GM18868 (cell line): ENCODE data around the gene RIMS4.
"Not testable (repeated sequence)": the region's sequence is repeated elsewhere in the genome, so short reads cannot be mapped to it uniquely, and the experiment has no call there.

ENCODE experiments used
- ATAC-seq: cut with Tn5 transposase; IDR thresholded peaks from one replicate; pipeline ENCODE4 v1.9.1; 2021; ENCODE audit warnings: mild to moderate bottlenecking, moderate library complexity; ENCODE audit not compliant: unreplicated experiment

The RIMS4 gene

DNA sequence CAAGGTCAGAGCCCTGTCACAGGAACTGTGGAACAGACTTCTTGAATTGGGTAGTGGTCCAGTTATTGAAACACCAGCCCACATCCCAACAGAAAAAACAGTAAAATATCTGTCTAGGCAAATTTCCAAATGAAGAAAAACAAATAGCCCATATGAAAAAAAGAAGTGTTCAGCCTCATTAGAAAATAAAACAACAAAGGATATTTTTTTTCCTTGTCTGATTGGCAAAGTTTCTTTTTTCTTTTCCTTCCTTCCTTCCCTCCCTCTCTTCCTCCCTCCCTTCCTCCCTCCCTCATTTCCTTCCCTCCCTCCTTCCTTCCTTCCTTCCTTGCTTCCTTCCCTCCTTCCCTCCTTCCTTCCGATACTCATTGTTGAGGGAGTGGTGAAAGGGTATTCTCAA is 20.6 kb upstream of the RIMS4 start:
- no peak for ATAC-seq

DNA sequence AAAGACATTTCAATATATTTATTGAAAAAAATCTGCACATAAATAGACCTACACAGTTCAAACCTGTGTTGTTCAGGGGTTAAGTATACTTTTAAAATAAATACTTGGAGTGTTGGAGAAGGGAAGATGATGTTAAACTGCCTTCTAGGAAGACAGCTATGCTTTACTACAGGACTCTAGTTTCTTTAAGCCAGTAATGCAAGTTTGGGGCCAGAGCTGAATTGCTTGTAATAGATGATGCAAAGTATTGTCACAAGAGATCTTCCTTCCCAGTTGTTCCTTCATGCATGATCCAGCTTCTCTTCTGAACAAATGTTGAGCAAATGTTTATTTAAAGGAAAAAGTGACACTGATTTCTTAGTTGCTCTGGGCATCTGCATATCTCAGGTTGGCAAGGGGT is 20.2 kb upstream of the RIMS4 start:
- no peak for ATAC-seq

DNA sequence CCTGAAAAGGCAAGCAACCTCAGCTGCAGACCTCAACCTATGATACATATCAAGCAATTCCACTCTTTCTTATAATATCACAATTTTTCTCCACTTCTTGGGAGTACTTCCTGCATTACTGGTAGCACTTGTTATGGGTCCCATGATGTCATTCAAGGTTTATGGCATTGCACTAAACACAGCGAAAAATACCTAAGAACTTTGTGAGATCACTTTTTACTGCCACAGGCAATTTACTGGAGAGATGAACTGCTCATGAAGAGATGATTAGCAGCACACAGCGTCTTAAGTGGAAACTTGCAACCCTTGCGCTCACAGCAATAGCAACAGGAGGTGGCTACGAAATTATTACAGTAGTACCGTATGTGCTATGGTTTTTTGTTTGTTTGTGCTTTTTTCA is 19.3 kb upstream of the RIMS4 start:
- no peak for ATAC-seq

DNA sequence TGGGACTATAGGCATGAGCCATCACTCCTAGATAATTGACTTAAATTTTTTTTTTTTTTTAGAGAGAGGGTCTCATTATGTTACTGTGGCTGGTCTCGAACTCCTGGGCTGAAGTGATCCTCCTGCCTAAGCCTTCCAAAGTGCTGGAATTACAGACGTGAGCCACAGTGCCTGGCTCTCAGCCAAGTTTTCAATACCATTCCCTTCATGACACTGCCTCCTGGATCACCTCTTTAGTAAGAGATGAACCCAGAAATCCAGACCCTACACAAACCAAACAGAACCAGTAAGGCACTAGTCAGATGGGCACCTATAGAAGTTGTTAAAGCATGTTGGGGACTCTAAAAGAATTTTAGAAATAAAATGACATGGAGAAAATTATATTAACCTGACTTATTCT is 18.3 kb upstream of the RIMS4 start:
- no peak for ATAC-seq

DNA sequence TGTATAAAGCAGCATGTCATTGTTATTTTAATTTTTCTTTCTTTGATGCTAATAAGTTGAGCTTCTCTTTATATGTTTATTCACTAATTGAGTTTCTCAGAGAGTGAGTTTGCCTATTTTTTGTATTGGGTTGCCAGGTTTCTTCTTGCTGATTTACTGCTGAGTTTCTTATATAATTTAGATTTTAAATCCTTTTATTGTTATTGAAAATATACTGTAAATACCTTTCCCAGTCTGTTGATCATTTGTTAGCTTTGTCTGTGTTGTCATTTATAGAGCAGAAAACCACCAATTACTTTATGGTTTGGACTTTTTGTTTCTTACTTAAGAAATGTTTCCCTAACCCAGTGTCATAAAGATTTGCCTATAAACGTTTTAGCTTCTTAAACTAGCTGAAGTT is 17.1 kb upstream of the RIMS4 start:
- no peak for ATAC-seq

DNA sequence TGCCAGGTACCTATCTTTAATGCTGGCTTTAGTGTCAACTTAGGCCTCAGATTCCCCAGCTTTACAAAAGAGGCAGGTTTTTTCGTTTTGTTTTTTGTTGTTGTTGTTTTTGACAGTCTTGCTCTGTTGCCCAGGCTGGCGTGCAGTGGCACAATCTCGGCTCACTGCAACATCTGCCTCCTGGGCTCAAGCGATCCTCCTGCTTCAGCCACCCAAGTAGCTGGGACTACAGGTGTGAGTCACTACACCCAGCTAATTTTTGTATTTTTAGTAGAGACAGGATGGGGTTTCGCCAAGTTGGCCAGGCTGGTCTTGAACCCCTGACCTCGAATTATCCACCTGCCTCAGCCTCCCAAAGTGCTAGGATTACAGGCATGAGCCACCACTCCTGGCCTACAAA is 11.2 kb upstream of the RIMS4 start:
- ATAC-seq = not testable (repeated sequence)

DNA sequence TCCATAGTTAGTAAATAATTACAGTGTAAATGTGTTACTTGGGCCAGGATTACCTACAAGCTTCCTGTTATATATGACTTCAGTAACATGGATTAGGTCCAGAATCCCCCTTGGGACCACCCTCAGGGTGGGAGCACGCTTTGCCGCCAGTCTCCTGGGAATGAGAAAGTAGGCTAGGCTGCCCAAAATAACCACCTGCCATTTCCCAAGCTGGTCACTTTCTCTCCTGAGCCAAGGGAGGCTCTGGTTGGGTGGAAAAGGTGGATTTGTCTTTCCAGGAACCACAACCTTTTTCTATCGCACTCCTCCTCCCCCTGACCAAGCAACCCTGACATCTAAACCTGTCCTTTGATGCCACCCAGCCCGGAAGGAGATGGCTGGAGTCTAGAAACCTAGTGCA is 9.6 kb upstream of the RIMS4 start:
- no peak for ATAC-seq

DNA sequence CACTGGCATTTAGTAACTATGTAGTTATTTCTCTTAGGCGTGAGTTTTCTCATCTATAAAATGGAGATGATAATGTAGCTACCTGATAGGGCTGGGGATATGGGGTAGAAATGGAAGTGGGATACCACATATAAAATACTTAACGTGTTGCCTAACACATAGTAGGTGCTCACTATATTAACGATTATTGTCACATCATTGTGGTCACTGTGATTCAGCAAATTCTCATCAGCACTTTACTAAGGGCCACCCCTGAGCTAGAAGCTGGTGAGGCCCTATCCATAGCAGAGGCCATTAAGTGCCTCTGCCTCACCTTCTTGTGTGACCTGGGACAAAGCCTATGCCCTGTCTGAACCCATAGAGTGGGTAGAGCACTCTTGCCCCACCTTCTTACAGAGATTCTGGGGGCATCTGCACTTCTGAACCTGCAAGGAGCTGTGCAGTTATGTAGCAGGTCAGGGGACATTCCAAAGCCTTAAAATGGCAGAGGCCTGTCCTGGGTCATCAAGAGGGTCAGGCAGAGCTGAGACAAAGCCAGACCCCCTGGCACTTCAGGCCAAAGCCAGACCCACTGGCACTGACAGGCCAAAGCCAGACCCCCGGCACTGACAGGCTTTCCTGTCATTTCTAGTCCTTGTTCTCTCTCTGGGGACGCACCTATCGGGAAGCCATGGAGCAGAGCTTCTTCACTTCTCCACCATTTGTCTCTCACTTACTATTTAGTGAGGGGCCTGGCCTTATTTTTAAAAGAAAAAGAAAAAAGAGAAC is 7.0 kb upstream of the RIMS4 start:
- no peak for ATAC-seq

DNA sequence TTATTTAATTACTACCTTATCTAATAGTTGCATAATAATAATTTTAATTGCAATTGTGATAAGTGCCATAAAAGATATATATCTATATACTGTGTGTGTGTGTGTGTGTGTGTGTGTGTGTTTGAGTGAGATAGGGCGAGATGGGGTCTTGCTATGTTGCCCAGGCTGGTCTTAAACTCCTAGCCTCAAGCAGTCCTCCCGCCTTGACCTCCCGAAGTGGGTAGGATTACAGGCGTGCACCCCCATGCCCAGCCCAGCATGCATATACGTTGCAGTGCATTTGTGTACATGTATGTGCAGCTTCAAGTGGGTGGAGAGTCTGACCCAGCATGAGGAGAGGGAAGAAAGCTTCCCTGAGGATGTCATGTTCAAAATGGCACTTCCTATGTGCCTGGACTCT is 4.6 kb upstream of the RIMS4 start:
- ATAC-seq = no peak

DNA sequence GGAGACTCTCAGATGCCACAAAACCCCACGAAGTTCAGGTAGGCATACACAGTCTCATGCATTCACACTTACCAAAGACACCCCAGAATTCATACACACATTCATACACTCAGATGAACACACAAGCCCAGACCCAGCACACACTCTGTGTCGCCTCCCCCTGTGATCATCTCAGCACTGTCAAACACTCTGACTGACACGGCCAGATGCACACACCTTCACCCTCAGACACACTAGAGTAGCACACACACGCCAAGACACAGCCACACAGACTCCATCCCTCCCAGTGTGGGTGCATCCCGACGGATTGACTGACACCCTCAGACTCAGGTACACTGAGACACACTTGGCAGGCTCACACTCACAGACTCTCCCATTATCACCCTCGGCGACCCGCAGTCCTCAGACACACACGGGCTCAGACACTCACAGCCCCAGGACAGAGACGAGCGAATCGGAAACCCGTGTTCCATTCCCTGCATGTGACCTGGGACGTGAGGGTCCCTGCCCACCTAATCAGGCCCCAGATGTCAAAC is 872 bp upstream of the RIMS4 start:
- ATAC-seq = no peak

DNA sequence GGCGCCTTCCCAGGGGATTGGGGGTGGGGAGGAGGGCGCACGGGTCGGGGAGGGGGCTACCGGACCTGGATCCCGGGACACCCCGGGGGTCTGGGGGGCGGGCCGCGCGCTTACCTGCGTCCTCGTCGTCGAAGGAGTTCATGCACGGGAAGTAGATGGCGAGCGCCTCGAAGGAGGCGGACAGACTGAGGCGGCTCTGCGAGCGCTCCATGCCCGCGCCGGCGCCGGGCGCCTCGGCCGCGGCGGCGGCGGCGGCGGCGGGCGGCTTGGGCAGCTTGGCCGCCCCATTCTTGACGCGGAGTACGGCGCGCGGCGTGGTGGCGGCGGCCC is 320 bp downstream of the RIMS4 start:
- no peak for ATAC-seq

DNA sequence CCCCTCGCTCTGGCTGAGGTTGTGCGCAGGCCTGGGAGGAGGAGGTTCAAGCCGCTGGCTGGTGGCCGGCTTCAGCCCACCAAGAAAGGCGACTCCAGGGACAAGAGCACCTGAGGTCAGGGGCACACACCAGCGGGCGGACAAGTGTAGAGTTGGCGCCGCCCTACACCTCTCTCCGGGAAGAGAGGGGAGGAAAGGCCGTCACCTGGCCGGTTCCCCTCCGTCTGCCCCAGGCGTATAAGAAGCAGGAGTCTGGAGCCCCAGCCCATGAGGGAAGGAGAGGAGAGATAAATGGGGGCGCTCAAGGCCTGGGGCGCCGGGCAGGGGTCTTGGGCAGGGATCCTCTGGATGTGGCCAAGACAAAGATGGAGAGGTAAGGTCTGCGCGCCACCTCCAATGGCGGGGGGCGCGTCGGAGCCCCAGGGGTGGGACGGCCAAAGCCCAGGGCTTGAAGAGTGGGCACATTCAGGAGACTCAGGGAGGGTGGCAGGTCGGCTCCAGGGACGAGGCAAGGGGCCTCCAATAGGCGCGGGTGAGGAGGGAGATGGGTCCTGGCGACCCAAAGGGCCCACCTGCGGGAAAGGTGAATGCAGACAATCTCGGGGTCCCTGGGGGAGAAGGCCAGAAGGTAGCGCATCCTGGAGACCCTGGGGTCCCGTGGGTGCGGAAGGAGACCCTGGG is 826 bp downstream of the RIMS4 start:
- no peak for ATAC-seq

DNA sequence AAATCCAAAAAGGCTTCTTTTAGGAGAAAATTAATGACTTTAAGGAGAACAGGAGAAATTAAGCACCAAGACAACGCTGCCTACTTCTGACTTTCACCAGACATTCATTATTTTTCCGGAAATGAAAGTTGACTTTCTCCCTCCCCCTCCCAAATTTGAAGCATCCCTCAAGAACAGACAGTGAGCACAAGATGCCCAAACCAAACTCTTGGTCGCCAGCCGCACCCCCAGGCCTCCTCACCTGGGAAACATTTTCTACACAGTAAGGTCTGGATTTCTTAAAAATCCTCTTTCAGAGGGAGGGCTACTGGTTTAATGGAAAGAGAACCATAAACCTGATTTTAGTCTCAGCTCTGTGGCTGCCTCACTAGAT is 2.7 kb downstream of the RIMS4 start:
- no peak for ATAC-seq

DNA sequence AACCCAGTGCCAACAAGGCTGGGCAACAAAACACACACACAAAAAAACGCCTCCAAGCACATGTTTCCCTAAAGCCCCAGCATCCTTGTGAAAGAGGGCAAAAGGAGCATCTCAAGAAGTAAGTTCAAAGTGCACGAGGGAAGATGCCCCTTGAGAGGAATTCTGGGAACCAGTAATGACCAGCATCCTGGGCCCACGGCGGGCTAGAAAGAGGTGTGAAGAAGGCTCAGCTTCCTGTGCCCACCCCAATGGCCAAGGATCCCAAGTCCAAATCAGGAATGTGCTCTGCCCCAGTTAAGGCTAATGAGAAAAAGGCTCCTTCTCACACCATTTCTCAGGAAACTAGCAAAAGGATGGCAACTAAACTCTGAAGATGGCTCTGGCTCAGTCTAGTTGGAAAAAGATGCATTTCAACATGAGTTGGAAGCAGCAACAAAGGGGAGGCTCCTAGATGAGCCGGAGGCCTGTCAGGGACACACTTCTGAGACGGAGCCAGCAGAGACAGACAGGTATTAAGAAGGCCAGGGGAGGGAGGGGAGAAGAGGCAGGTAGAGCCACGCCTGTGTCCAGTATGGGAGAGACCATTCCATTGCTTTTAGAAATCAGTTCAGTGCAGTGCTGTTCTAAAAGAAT is 3.2 kb downstream of the RIMS4 start:
- no peak for ATAC-seq

DNA sequence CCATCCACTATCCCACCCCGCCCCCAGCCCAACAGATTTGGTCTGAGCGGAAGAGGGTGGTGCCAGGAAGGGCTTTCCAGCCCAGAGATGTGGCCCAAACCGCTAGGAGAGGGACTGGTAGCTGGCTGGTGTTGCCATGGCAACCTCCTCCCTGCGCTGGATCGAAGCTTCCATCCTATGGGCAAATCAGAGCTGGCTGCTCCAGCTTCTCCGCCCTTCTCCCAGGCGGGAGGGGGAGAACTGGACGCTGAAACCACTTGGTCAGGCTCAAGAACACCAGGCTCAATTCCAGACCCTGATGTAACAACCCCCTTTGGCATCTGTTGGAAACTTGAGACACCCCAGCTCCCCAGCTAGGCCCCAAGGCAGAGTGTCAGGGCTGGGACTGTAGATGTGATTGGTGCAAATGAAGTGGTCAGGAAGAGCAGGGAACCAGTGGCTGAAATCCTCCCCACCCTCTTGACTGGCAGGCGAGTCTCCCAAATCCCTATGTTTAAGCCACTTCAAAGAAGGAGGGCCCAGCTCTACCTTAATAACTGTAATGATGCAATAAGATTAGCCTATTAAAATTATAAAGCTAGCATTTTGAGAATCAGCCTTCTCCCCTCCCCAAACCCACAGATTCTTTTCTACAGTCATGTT is 4.2 kb downstream of the RIMS4 start:
- no peak for ATAC-seq

DNA sequence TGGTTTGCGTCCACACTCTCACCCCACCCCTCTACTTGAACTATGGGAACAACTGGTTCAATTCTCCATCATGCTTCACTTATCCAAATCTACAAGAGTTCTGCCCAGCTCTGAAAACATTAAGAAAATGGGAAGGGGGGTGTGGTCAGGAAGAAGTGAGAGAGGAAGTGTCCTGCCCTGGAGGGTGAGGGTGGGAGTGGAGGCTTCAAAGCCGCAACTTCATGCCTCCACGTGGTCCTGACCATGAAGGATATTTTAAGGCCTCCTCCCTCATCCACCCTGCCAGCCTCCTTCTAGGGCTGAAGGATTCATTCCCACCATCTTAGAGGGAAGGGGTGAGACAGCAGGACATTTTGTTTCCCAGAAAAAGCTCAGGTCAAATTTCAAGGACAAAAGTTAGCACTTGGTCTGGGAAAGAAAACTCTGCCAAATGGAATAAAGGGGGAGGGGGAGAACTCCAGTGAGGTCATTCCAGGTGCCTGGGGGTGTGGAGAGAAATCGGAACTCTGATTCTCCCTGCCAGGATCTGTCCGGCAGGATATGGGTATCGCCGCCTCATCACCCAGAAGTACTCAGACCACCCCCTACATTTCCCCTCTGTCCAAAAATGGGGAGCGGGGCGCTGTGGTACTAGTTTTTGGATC is 4.9 kb downstream of the RIMS4 start:
- ATAC-seq = no peak

DNA sequence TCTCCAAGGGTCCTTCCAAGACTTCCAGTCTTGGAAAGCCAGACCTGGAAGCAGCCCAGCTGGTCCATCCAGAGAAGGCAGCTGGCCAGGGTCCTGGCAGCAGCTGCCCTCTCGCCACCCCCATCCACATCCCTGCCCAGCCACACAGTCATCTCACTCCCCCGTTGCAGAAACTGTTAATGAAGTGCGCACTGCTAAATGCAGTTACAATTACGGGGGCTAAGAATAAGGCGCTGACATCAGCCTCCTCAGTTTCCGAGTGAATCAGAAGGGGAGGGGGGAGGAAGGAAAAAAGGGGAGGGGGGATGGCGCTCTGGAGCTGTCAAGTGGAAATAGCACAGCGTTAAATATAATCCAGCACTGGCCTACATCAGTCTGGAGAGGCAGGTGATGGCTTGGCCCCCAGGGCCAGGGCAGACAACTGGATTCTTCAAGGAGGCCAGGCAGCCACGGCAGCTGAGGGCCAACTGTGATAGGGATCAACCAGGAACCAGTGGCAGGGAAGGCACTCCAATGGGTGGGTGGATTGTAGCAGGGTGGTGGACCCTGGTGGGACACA is 6.9 kb downstream of the RIMS4 start:
- no peak for ATAC-seq

DNA sequence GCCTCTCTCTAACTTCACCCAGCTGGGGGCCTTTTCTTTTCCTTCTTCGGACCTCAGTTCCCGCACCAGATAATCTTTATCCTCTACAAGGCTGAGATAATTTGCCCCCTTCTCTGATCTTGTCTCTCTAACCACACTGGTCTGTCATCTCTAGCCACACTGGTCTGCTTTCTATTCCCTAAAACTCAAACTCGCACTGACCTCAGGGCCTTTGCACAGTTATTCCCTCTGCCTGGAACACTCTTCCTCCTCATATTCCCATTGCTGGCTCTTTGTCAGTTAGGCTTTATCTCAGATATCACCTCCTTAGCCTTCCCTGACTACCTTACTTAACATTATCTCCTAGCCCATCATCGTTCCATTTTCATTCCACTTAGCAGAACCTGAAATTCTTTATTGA is 7.6 kb downstream of the RIMS4 start:
- no peak for ATAC-seq

DNA sequence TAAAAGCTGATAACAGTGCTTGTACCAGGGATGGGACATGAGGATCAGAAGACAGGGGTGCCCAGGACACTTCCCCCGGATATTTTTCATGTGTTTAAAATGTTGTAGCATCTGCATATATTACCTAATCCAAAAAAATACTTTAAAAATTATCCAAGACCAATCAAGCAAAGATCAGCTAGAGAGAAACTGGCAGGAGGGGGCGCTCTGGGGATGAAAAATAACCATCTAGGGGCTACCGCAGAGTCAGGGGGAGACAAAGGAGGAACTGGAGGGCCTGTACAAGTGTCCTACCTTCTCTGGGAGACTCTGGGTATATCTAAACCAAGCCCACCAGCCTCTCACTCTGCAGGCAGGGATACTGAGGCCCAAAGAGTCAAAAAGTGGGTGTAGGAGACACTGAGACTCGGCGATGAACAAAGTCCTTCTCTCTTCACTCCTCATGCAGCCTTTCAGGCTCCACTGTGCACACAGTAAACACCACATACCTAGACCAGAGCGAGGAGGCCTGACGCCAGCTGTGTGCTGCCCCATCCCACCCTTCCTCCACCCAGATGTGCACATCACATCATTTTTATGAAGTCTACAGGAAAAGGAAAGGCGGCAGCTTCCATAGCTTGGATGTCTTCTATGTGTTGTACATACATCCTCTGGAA is 9.8 kb downstream of the RIMS4 start:
- no peak for ATAC-seq

DNA sequence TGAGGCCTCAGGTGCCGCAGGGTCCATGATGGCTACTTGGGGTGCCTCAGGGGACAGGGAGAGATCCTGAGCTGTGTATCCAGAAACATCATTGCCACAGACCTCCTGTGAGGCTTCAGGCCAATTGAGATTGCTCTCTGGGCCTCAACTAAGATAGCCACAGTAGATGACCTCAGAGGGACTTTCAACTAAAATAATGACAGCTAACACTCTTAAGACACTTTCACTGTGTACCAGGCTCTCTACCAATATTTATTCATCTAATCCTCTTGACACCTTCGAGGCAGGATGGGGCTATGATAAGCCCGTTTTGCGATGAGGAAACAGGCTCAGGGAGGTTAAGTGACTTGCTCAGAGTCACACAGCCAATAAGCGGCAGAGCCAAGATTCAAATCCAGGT is 10.7 kb downstream of the RIMS4 start:
- ATAC-seq = no peak
